A549 (cell line): Measurements from ENCODE around the gene ZNF580. TPM values are rescaled to one million over a fixed set of nuclear protein-coding genes. Genes with fewer than 3 reads are reported as not detected.

ENCODE experiments used
- BHLHE40 ChIP-seq: IDR thresholded peaks from 2 replicates; pipeline ENCODE4 v1.6.1; 2012; ENCODE audit warnings: low read depth, low read length, inconsistent platforms
- CHD4 ChIP-seq: fragments of 200-600 bp; sonication (generic); IDR thresholded peaks from 2 replicates; pipeline ENCODE4 v1.6.1; 2016; ENCODE audit warnings: antibody characterized with exemption, mild to moderate bottlenecking, borderline replicate concordance
- EHF ChIP-seq: fragments of 250-450 bp; sonication (Bioruptor Pico); IDR thresholded peaks from 2 replicates; pipeline ENCODE4 v1.5.0; 2020; ENCODE audit warnings: mild to moderate bottlenecking
- EP300 ChIP-seq, 2 experiments: fragments of >200 bp; sonication (Bioruptor Twin); formaldehyde crosslinking; IDR thresholded peaks; 2 replicates in 1 of 2; 3 replicates in 1 of 2; pipeline ENCODE4 v1.6.1; 2016 to 2017
- FOSL2 ChIP-seq, 2 experiments: fragments of 450-650 bp in 1 of 2; fragments of >200 bp in 1 of 2; sonication (Bioruptor Twin) in 1 of 2; formaldehyde crosslinking; IDR thresholded peaks; 2 replicates each; pipeline versions ENCODE4 v1.5.0 to v1.6.1; 2016 to 2020; ENCODE audit warnings: mild to moderate bottlenecking in 1 of 2, moderate library complexity in 1 of 2
- HDAC2 ChIP-seq: fragments of 200-600 bp; sonication (generic); IDR thresholded peaks from 2 replicates; pipeline ENCODE4 v1.6.1; 2016
- HOXA7 ChIP-seq: fragments of 250-450 bp; sonication (Bioruptor Pico); IDR thresholded peaks from 2 replicates; pipeline ENCODE4 v1.5.0; 2020; ENCODE audit warnings: mild to moderate bottlenecking, moderate library complexity
- HOXB13 ChIP-seq: fragments of 250-450 bp; sonication (Bioruptor Pico); IDR thresholded peaks from 2 replicates; pipeline ENCODE4 v1.5.0; 2020; ENCODE audit warnings: low read depth, mild to moderate bottlenecking, moderate library complexity
- HOXB5 ChIP-seq: fragments of 250-450 bp; sonication (Bioruptor Pico); IDR thresholded peaks from 2 replicates; pipeline ENCODE4 v1.5.0; 2020; ENCODE audit warnings: mild to moderate bottlenecking, moderate library complexity
- KDM5A ChIP-seq: fragments of 200-600 bp; sonication (generic); IDR thresholded peaks from 2 replicates; pipeline ENCODE4 v1.6.1; 2016; ENCODE audit warnings: antibody characterized with exemption, mild to moderate bottlenecking
- MAZ ChIP-seq: fragments of 150-350 bp; IDR thresholded peaks from 2 replicates; pipeline ENCODE4 v1.6.1; 2014; ENCODE audit warnings: antibody characterized with exemption, low read depth, low read length, borderline replicate concordance
- NR3C1 ChIP-seq: fragments of >200 bp; sonication (Bioruptor Twin); formaldehyde crosslinking; IDR thresholded peaks from 3 replicates; pipeline ENCODE4 v1.6.1; 2017
- PHF8 ChIP-seq: fragments of 200-600 bp; sonication (generic); IDR thresholded peaks from 2 replicates; pipeline ENCODE4 v1.6.1; 2016; ENCODE audit warnings: low read depth, mild to moderate bottlenecking, antibody characterized with exemption, moderate library complexity, borderline replicate concordance
- RAD21 ChIP-seq, 2 experiments: fragments of >200 bp in 1 of 2; sonication (Bioruptor Twin) in 1 of 2; formaldehyde crosslinking in 1 of 2; IDR thresholded peaks in 1 of 2; conservative IDR thresholded peaks in 1 of 2; 2 replicates in 1 of 2; 3 replicates in 1 of 2; pipeline ENCODE4 v1.6.1; 2012 to 2018; ENCODE audit warnings: inconsistent platforms in 1 of 2
- RFX5 ChIP-seq: fragments of 450-650 bp; IDR thresholded peaks from 2 replicates; pipeline ENCODE4 v1.7.1; 2014; ENCODE audit warnings: antibody characterized with exemption, mild to moderate bottlenecking, moderate library complexity
- RNF2 ChIP-seq: fragments of 200-600 bp; sonication (generic); IDR thresholded peaks from 2 replicates; pipeline ENCODE4 v1.6.1; 2016; ENCODE audit warnings: low read depth, mild to moderate bottlenecking, antibody characterized with exemption, moderate library complexity, borderline replicate concordance
- SMC3 ChIP-seq: fragments of >200 bp; sonication (Bioruptor Twin); formaldehyde crosslinking; IDR thresholded peaks from 3 replicates; pipeline ENCODE4 v1.6.1; 2018; ENCODE audit warnings: inconsistent platforms
- TP53 ChIP-seq: fragments of 250-450 bp; sonication (Bioruptor Pico); IDR thresholded peaks from 2 replicates; pipeline ENCODE4 v1.5.0; 2021; ENCODE audit warnings: mild to moderate bottlenecking, moderate library complexity
- polyA plus RNA-seq, 4 experiments: library from polyadenylated mRNA; depleted of rRNA in 3 of 4; stranded (reverse); fragments of >200 nt; fragmentation: RNase III in 1 of 4; extraction: RNeasy Plus Mini Kit Qiagen cat#74134 plus additional on column Dnase treatment in 1 of 4; gene quantifications; 2 replicates in 3 of 4; 3 replicates in 1 of 4; pipeline ENCODE4 v1.2.3, GENCODE V29; 2011 to 2017
- TF ChIP-seq, protein P1 (sequence below): fragments of 200-600 bp; sonication (generic); IDR thresholded peaks from 2 replicates; pipeline ENCODE4 v1.6.1; 2016; ENCODE audit warnings: antibody characterized with exemption, mild to moderate bottlenecking, moderate library complexity
- TF ChIP-seq, protein P2 (sequence below): fragments of 250-450 bp; sonication (Bioruptor Pico); IDR thresholded peaks from 2 replicates; pipeline ENCODE4 v1.5.0; 2020; ENCODE audit warnings: low read depth, mild to moderate bottlenecking, moderate library complexity
- TF ChIP-seq, protein P3 (sequence below): fragments of 450-650 bp; IDR thresholded peaks from 2 replicates; pipeline ENCODE4 v1.6.1; 2014; ENCODE audit warnings: antibody characterized with exemption
- TF ChIP-seq, protein P4 (sequence below): fragments of >200 bp; sonication (Bioruptor Twin); formaldehyde crosslinking; IDR thresholded peaks from 3 replicates; pipeline ENCODE4 v1.6.1; 2016
- TF ChIP-seq, protein P5 (sequence below): fragments of >200 bp; sonication (Bioruptor Twin); formaldehyde crosslinking; IDR thresholded peaks from 3 replicates; pipeline ENCODE4 v1.5.1; 2016
- TF ChIP-seq, protein P6 (sequence below): fragments of >200 bp; sonication (Bioruptor Twin); formaldehyde crosslinking; IDR thresholded peaks from 2 replicates; pipeline ENCODE4 v1.6.1; 2016
- TF ChIP-seq, protein P7 (sequence below): IDR thresholded peaks from 2 replicates; pipeline ENCODE4 v1.6.1; 2012

The ZNF580 gene
- polyA plus RNA-seq, 2 of the 4 experiments (the other 2 are of a cell fraction) = 9.2 to 52.8 TPM

DNA sequence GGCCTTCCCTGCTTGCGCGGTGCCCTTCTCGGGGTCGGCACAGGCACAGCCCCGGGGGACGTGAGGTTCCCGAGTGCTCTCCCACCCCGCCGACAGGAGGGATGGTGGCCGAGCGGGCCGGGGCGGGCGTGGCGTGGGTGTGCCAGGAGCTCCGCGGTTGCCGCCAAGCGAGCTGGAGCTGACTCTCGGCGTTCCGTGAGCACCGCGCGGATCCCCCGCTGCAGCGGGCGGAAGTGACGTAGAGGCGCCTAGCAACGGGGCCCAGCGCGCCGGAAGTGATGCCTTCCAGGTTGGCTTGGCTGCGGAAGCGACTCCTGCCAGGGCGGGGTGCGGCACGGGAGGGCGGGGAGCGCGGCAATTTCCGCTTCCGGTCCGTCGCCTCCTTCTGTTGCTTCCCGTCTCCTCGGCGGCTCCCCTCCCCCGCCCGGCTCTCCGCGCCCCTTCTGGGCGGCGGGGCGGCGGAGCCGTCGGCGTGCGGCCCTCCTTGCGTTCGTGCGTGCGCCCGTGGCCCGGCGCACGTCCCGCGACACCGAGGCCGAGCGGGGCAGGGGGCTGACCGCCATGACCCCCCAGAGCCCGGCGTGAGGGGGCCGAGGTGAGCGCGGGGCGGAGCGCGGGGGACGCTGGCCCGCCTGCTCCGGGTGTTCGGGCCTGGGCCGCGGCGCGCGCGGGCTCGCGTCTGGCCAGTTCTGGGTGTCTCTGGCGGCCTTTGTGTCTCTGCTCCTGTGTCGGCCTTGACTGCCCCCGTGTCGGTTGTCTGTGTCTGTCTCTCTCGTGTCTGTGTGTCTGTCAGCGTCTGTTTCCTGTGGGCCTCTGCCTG lies 34.2 kb downstream of the ZNF580 start, which contains the start of gene EPN1 (continued):
- TF ChIP-seq RNF2 (no peak), FOSL2 (IDR thresholded peaks at IDR 0.05) (no peak), FOSL2 (CRISPR knock-in tag; IDR thresholded peaks at IDR 0.05) (peak; percentile 7; the same call in 1 of the 2 replicates), TP53 (CRISPR knock-in tag) (no peak), RAD21 (conservative IDR thresholded peaks at IDR 0.05 in 1 of 2, IDR thresholded peaks at IDR 0.05 in 1 of 2) (no peak), HDAC2 (no peak), RFX5 (0 out of 2 replicates have a peak, but pooled peaks have one; percentile 66), CHD4 (no peak), HOXB5 (CRISPR knock-in tag) (no peak), EP300 (IDR thresholded peaks at IDR 0.05) (no peak), EHF (no peak), KDM5A (peak; percentile 28; the same call in 1 of the 2 replicates), HOXB13 (CRISPR knock-in tag) (no peak), PHF8 (no peak; the same call in 1 of the 2 replicates), NR3C1 (no peak), HOXA7 (CRISPR knock-in tag) (peak; percentile 72; the same call in 1 of the 2 replicates), SMC3 (no peak), MAZ (peak; percentile 76; the same call in 1 of the 2 replicates), BHLHE40 (0 out of 2 replicates have a peak, but pooled peaks have one; percentile 52)
- TF ChIP-seq, protein P1, sequence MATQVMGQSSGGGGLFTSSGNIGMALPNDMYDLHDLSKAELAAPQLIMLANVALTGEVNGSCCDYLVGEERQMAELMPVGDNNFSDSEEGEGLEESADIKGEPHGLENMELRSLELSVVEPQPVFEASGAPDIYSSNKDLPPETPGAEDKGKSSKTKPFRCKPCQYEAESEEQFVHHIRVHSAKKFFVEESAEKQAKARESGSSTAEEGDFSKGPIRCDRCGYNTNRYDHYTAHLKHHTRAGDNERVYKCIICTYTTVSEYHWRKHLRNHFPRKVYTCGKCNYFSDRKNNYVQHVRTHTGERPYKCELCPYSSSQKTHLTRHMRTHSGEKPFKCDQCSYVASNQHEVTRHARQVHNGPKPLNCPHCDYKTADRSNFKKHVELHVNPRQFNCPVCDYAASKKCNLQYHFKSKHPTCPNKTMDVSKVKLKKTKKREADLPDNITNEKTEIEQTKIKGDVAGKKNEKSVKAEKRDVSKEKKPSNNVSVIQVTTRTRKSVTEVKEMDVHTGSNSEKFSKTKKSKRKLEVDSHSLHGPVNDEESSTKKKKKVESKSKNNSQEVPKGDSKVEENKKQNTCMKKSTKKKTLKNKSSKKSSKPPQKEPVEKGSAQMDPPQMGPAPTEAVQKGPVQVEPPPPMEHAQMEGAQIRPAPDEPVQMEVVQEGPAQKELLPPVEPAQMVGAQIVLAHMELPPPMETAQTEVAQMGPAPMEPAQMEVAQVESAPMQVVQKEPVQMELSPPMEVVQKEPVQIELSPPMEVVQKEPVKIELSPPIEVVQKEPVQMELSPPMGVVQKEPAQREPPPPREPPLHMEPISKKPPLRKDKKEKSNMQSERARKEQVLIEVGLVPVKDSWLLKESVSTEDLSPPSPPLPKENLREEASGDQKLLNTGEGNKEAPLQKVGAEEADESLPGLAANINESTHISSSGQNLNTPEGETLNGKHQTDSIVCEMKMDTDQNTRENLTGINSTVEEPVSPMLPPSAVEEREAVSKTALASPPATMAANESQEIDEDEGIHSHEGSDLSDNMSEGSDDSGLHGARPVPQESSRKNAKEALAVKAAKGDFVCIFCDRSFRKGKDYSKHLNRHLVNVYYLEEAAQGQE = no peak
- TF ChIP-seq, protein P2, sequence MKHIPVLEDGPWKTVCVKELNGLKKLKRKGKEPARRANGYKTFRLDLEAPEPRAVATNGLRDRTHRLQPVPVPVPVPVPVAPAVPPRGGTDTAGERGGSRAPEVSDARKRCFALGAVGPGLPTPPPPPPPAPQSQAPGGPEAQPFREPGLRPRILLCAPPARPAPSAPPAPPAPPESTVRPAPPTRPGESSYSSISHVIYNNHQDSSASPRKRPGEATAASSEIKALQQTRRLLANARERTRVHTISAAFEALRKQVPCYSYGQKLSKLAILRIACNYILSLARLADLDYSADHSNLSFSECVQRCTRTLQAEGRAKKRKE (CRISPR knock-in tag) = no peak
- TF ChIP-seq, protein P3, sequence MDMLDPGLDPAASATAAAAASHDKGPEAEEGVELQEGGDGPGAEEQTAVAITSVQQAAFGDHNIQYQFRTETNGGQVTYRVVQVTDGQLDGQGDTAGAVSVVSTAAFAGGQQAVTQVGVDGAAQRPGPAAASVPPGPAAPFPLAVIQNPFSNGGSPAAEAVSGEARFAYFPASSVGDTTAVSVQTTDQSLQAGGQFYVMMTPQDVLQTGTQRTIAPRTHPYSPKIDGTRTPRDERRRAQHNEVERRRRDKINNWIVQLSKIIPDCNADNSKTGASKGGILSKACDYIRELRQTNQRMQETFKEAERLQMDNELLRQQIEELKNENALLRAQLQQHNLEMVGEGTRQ = no peak
- TF ChIP-seq, protein P4, sequence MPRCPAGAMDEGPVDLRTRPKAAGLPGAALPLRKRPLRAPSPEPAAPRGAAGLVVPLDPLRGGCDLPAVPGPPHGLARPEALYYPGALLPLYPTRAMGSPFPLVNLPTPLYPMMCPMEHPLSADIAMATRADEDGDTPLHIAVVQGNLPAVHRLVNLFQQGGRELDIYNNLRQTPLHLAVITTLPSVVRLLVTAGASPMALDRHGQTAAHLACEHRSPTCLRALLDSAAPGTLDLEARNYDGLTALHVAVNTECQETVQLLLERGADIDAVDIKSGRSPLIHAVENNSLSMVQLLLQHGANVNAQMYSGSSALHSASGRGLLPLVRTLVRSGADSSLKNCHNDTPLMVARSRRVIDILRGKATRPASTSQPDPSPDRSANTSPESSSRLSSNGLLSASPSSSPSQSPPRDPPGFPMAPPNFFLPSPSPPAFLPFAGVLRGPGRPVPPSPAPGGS = 0 out of 3 replicates have a peak, but pooled peaks have one; percentile 22
- TF ChIP-seq, protein P5, sequence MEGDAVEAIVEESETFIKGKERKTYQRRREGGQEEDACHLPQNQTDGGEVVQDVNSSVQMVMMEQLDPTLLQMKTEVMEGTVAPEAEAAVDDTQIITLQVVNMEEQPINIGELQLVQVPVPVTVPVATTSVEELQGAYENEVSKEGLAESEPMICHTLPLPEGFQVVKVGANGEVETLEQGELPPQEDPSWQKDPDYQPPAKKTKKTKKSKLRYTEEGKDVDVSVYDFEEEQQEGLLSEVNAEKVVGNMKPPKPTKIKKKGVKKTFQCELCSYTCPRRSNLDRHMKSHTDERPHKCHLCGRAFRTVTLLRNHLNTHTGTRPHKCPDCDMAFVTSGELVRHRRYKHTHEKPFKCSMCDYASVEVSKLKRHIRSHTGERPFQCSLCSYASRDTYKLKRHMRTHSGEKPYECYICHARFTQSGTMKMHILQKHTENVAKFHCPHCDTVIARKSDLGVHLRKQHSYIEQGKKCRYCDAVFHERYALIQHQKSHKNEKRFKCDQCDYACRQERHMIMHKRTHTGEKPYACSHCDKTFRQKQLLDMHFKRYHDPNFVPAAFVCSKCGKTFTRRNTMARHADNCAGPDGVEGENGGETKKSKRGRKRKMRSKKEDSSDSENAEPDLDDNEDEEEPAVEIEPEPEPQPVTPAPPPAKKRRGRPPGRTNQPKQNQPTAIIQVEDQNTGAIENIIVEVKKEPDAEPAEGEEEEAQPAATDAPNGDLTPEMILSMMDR = no peak
- TF ChIP-seq, protein P6, sequence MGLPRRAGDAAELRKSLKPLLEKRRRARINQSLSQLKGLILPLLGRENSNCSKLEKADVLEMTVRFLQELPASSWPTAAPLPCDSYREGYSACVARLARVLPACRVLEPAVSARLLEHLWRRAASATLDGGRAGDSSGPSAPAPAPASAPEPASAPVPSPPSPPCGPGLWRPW = no peak
- TF ChIP-seq, protein P7, sequence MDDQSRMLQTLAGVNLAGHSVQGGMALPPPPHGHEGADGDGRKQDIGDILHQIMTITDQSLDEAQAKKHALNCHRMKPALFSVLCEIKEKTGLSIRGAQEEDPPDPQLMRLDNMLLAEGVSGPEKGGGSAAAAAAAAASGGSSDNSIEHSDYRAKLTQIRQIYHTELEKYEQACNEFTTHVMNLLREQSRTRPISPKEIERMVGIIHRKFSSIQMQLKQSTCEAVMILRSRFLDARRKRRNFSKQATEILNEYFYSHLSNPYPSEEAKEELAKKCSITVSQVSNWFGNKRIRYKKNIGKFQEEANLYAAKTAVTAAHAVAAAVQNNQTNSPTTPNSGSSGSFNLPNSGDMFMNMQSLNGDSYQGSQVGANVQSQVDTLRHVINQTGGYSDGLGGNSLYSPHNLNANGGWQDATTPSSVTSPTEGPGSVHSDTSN = peak; percentile 93
